Measurements from ENCODE around the gene FBXO2.

FBXO2 gene

GRCh38 chr1:11617741-11618140 is 36.5 kb downstream of the FBXO2 start:
- Histone ChIP-seq H3K4me3 (ENCODE audit: low read length) (no peak overlapping the region), H3F3A (ENCODE audit: insufficient read depth, low read length) (no peaks in the 10 kb centered on the region), H3K9me3 (replicated peaks; ENCODE audit: insufficient read depth, low read length) (no peaks in the 10 kb centered on the region), H3K27me3 (replicated peaks; ENCODE audit: insufficient read depth, low read length) (peaks cover 96% of the 10 kb centered on the region), H2AFZ (ENCODE audit: low read length) (no peak overlapping the region), H4K20me1 (ENCODE audit: insufficient read depth, low read length) (no peaks in the 10 kb centered on the region), H3K9me2 (replicated peaks; ENCODE audit: insufficient read depth, low read length) (no peaks in the 10 kb centered on the region), H3K27ac (ENCODE audit: low read length) (no peak overlapping the region), H3K79me2 (ENCODE audit: low read length) (no peaks in the 10 kb centered on the region), H3K9ac (ENCODE audit: low read length) (no peak overlapping the region), H3K4me1 (ENCODE audit: low read length) (no peaks in the 10 kb centered on the region), H3K4me2 (ENCODE audit: low read depth, low read length) (no peak overlapping the region), H3K36me3 (replicated peaks; ENCODE audit: insufficient read depth, low read length) (no peaks in the 10 kb centered on the region)
- no peak for DNase-seq
- TF ChIP-seq EZH2 (optimal IDR thresholded peaks at IDR 0.05; ENCODE audit: low read depth, low read length) (no peak), CTCF (IDR thresholded peaks at IDR 0.05; ENCODE audit: low read length) (no peak), EZH2phosphoT487 (IDR thresholded peaks at IDR 0.05; ENCODE audit: low read length) (no peak)

GRCh38 chr1:11617314-11617713 is 36.9 kb downstream of the FBXO2 start:
- peaks cover 92% of the 10 kb centered on the region for H3K27me3 ChIP-seq (replicated peaks; ENCODE audit: insufficient read depth, low read length)
- no peaks in the 10 kb centered on the region for H3F3A ChIP-seq (ENCODE audit: insufficient read depth, low read length)
- H3K9me3 ChIP-seq (replicated peaks; ENCODE audit: insufficient read depth, low read length) = no peaks in the 10 kb centered on the region
- no peaks in the 10 kb centered on the region for H4K20me1 ChIP-seq (ENCODE audit: insufficient read depth, low read length)
- H3K36me3 ChIP-seq (replicated peaks; ENCODE audit: insufficient read depth, low read length) = no peaks in the 10 kb centered on the region
- H3K4me1 ChIP-seq (ENCODE audit: low read length) = no peaks in the 10 kb centered on the region
- no peaks in the 10 kb centered on the region for H3K9me2 ChIP-seq (replicated peaks; ENCODE audit: insufficient read depth, low read length)
- H3K9ac ChIP-seq (ENCODE audit: low read length) = no peak overlapping the region
- no peak overlapping the region for H3K27ac ChIP-seq (ENCODE audit: low read length)
- TF ChIP-seq EZH2phosphoT487 (IDR thresholded peaks at IDR 0.05; ENCODE audit: low read length) = no peak
- no peak for TF ChIP-seq EZH2 (optimal IDR thresholded peaks at IDR 0.05; ENCODE audit: low read depth, low read length)
- no peak for TF ChIP-seq CTCF (IDR thresholded peaks at IDR 0.05; ENCODE audit: low read length)
- H3K79me2 ChIP-seq (ENCODE audit: low read length) = no peaks in the 10 kb centered on the region
- no peak overlapping the region for H3K4me3 ChIP-seq (ENCODE audit: low read length)
- H3K4me2 ChIP-seq (ENCODE audit: low read depth, low read length) = no peak overlapping the region
- no peak for DNase-seq
- H2AFZ ChIP-seq (ENCODE audit: low read length) = no peak overlapping the region

GRCh38 chr1:11616766-11617165 is 37.5 kb downstream of the FBXO2 start:
- H3K27ac ChIP-seq (ENCODE audit: low read length) = no peak overlapping the region
- H4K20me1 ChIP-seq (ENCODE audit: insufficient read depth, low read length) = no peaks in the 10 kb centered on the region
- no peaks in the 10 kb centered on the region for H3K9me3 ChIP-seq (replicated peaks; ENCODE audit: insufficient read depth, low read length)
- no peak overlapping the region for H3K4me2 ChIP-seq (ENCODE audit: low read depth, low read length)
- H2AFZ ChIP-seq (ENCODE audit: low read length) = no peak overlapping the region
- H3K4me1 ChIP-seq (ENCODE audit: low read length) = no peaks in the 10 kb centered on the region
- H3K9me2 ChIP-seq (replicated peaks; ENCODE audit: insufficient read depth, low read length) = no peaks in the 10 kb centered on the region
- TF ChIP-seq EZH2 (optimal IDR thresholded peaks at IDR 0.05; ENCODE audit: low read depth, low read length) (no peak), CTCF (IDR thresholded peaks at IDR 0.05; ENCODE audit: low read length) (no peak), EZH2phosphoT487 (IDR thresholded peaks at IDR 0.05; ENCODE audit: low read length) (no peak)
- H3K36me3 ChIP-seq (replicated peaks; ENCODE audit: insufficient read depth, low read length) = no peaks in the 10 kb centered on the region
- no peak for DNase-seq
- peaks cover 91% of the 10 kb centered on the region for H3K27me3 ChIP-seq (replicated peaks; ENCODE audit: insufficient read depth, low read length)
- no peaks in the 10 kb centered on the region for H3K79me2 ChIP-seq (ENCODE audit: low read length)
- H3K4me3 ChIP-seq (ENCODE audit: low read length) = no peak overlapping the region
- no peaks in the 10 kb centered on the region for H3F3A ChIP-seq (ENCODE audit: insufficient read depth, low read length)
- no peak overlapping the region for H3K9ac ChIP-seq (ENCODE audit: low read length)

Measured in MM.1S (cell line).